ENCODE data around the gene PRR23E. TPM values are rescaled to one million over a fixed set of nuclear protein-coding genes. Genes with fewer than 3 reads are reported as not detected.

PRR23E gene
- total RNA-seq, 4 donors from 2014 or later: not detected

DNA sequence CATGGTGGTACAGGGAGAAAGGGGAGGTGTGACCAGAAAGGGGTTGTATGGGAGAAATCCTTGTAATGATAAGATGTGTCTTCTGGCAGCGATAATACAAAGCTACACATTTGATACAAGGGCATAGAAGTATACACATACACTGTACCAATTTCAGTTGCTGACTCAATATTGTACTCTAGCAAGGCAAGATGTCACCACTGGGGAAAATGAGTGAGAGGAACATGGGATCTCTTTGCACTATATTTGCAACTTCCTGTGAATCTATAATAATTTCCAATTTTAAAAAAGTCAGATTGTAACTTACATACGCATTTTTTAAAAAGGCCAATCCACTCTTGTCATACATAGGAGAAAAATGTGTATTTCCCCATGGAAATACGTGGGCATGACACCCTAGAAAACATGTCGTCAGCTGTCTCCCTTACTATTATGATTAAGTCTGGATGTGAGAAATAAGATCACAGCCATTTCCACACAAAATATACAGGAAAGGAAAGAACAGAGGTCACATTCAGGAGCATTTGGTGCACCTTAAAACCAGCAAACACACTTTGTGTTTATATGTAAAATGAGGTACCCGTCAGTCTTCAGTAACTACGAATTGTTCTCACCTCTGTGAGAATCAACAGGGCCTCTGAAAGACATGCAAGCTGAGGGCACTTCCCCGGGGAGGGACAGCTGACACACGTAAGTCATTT, 22.9 kb downstream of the PRR23E start:
- H3K4me3 ChIP-seq (ENCODE audit: low read depth, poor library complexity, severe bottlenecking): no peak overlapping the region
- 63 to 66% methylated on average over 8 of the region's 8 CpGs for WGBS, 2 donors
- no peak for DNase-seq (ENCODE audit: low spot score in 2 of 2)
- intact Hi-C loops (cut with DNase I; ENCODE audit: low total_unique reads): no loop called here
- TF ChIP-seq, protein P1, sequence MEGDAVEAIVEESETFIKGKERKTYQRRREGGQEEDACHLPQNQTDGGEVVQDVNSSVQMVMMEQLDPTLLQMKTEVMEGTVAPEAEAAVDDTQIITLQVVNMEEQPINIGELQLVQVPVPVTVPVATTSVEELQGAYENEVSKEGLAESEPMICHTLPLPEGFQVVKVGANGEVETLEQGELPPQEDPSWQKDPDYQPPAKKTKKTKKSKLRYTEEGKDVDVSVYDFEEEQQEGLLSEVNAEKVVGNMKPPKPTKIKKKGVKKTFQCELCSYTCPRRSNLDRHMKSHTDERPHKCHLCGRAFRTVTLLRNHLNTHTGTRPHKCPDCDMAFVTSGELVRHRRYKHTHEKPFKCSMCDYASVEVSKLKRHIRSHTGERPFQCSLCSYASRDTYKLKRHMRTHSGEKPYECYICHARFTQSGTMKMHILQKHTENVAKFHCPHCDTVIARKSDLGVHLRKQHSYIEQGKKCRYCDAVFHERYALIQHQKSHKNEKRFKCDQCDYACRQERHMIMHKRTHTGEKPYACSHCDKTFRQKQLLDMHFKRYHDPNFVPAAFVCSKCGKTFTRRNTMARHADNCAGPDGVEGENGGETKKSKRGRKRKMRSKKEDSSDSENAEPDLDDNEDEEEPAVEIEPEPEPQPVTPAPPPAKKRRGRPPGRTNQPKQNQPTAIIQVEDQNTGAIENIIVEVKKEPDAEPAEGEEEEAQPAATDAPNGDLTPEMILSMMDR (IDR thresholded peaks at IDR 0.05): no peak
- no peak for TF ChIP-seq POLR2A (IDR thresholded peaks at IDR 0.05)

DNA sequence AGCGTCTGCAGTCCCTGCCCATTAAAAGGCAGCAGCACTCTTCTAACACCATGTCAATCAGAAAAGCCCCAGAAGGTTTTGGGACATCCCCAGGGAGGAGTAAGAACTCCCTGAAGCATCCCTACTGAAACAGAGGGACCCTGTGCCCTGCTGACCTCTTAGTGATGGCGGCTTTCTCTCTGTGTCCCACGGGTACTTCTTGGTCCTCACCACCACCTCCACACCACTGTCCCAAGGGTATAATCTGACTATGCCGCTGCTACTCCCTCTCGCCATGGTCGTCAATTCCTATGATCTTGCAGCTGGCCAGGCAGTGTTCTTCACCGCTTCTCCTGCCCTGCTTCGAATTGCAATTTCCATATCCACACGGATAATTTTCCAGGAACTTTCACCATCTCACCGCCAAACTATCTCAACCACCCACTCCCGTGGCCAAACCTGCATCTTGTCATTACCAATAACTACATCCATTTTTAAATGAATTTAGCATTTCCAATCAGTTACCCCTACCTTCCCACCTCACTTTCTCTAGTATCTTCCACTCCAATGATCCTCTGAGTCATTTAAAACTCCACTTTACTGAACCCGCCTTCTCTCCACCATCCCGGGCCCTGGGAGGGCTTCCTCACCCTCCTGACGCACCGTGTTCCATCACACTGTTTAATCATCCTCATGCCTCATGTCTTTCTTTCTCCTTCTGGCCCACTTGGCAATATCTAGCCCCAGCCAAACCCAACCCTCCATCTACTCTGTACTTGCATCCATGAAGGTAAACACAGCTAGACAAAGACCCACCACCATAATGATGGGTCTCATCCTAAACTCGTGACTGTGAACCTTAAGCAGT, 23.7 kb downstream of the PRR23E start:
- WGBS, 2 donors: 78 to 81% methylated on average over 16 of the region's 16 CpGs

DNA sequence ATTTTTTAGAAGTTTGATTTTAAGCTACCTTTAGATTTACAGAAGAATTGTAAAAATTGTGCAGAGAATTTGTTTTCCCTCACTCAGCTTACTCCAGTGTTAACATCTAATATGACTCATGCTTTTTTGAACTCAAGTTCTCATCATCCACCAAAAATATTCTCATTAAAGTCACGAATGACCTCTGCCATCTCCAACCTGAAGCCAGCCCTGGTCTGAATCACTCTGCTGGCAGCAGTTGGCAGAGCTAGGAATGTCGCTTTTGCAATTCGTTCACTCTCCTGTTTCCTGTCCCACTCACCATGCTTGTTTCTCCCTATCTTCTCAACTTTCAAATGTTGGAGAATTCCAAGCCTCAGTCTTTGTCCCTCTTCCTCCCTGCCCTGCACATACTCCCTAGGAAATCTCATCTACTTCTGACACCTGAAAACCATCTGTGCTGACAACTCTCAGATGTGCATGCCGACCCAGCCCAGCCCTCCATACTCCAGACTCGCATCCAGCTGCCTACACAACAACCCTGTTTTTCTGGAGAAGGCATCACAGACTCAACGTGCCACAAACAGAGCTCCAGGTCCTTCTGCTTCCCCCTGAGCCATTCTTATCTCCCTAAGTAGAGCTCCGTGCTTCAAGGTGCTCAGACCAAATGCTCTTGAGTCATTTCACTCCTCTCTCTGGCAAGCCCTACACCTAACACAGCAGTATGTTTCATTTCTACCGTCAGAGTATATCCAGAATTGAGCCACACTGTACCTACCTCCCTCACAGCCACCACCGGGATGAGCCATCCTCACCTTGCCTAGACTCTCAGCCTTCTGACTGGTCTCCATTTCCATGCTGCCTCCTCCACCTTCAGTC, 24.9 kb downstream of the PRR23E start:
- H3K4me3 ChIP-seq (ENCODE audit: low read depth, poor library complexity, severe bottlenecking): no peak overlapping the region
- TF ChIP-seq, protein P1 (IDR thresholded peaks at IDR 0.05): no peak
- TF ChIP-seq POLR2A (IDR thresholded peaks at IDR 0.05): no peak
- DNase-seq (ENCODE audit: low spot score in 2 of 2): no peak
- intact Hi-C loops (cut with DNase I; ENCODE audit: low total_unique reads): no loop called here
- 50 to 59% methylated on average over 9 of the region's 9 CpGs for WGBS, 2 donors

More for the DNA sequence above, 23.7 kb downstream of the PRR23E start:
- no peak for DNase-seq (ENCODE audit: low spot score in 2 of 2)
- no peak overlapping the region for H3K4me3 ChIP-seq (ENCODE audit: low read depth, poor library complexity, severe bottlenecking)
- TF ChIP-seq, protein P1 (IDR thresholded peaks at IDR 0.05): no peak
- no peak for TF ChIP-seq POLR2A (IDR thresholded peaks at IDR 0.05)
- intact Hi-C loops (cut with DNase I; ENCODE audit: low total_unique reads): no loop called here

DNA sequence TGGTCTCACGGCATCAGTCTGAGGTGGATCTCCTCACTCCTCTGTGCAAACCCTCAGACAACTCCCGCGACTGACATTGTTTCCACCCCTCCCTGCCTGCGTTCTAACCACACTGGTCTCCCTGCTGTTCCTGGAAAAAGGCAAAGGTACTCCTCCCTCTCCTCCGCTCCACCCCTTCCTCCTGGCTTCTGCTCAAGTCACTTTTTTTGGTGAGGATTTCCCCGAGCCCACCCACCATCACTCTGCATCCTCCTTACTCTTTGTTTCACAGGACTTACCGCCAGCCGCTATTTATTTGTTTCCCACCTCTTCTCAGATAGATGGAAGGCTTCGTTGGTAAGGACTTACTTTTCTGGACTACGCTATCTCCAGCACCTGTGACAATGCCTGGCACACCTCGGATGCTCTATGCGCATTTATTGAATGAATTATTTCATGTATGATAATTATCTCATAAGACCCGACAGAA, 25.6 kb downstream of the PRR23E start:
- no peak overlapping the region for H3K4me3 ChIP-seq (ENCODE audit: low read depth, poor library complexity, severe bottlenecking)
- DNase-seq (ENCODE audit: low spot score in 2 of 2): no peak
- 63 to 67% methylated on average over 13 of the region's 13 CpGs for WGBS, 2 donors
- TF ChIP-seq, protein P1 (IDR thresholded peaks at IDR 0.05): no peak
- intact Hi-C loops (cut with DNase I; ENCODE audit: low total_unique reads): no loop called here

DNA sequence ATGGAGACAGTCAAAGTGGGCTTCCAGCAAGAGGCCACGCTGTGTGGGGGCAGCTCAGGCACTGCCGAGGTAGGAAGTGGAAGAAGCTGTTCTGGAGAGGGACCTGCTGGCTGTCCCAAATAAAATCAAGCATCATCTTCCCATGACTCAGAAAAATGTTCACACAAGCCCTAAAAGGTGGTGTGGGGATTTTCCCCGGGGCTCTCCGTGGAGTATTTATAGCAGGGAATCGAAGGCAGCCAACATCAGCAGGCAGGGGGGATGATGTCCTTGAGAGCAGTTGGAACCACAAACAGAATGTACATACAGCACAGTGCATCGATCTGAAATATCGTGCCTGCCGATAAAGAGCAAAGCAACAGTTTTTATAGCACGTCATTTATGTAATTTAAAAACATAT, 27.6 kb downstream of the PRR23E start:
- 44 to 48% methylated on average over 9 of the region's 9 CpGs for WGBS, 2 donors
- no peak for TF ChIP-seq POLR2A (IDR thresholded peaks at IDR 0.05)
- TF ChIP-seq, protein P1 (IDR thresholded peaks at IDR 0.05): no peak
- H3K4me3 ChIP-seq (ENCODE audit: low read depth, poor library complexity, severe bottlenecking): no peak overlapping the region
- no peak for DNase-seq (ENCODE audit: low spot score in 2 of 2)
- intact Hi-C loops (cut with DNase I; ENCODE audit: low total_unique reads): no loop called here
